Stimulated activated CD8-positive, alpha-beta memory T cell treated with anti-CD3 and anti-CD28 coated beads, Interleukin-2, amount 100 ng/mL, for 1 hour (primary cell): ENCODE results near the gene COPZ2.

Source experiments
- DNase-seq, 2 donors: peaks; one replicate each; pipeline ENCODE4 v3.0.0-alpha.2; 2020; ENCODE audit warnings: low read depth in 2 of 2

COPZ2 gene

DNA sequence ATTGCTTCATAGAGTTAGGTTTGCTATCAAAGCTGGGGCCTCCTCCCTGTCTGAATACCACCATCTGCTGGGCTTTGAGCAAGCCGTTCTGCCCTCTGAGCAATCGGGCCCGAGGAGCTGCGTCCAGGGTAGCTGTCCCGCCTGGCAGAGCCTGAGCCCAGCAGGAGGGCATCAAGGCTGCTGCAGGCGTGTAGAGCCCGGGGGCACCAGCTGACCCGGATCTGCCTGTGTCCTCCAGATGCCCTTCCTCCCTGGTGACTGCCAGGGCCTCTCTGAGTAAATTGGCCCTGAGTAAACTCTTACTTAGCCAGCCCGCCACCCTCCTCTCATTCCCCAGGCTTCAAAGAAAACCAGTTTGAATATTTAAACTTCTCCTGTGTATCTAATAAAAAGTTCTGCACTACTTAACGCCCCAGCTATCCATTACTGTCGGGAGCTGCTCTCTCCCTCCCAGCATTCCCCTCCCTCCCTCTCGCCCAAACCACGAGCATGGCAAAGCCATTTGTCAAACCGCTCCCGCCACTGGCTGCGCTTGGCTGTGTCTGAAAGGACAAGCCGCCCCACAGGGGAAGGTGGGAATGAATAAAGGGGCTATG, 50.3 kb downstream of the COPZ2 start:
- DNase-seq, result no peak

DNA sequence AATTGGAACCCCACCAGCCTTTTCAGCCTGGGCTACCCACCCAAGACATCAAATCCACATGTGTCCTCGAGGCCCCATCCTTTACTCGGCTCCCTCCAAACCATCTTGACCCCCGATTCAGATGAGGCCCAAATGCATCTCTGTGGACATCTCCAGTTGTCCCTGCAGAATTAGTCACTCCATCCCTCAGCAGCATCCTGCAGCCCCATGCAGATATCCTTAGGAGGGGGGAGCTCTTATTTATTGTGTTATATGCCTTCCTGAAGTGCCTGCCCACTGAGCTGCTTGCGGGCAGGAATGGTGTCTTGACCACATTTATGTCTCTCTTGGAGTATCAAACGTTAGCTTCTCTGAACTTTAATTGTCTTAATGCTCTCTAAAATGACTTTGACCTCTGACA, 51.1 kb downstream of the COPZ2 start:
- DNase-seq, result no peak

DNA sequence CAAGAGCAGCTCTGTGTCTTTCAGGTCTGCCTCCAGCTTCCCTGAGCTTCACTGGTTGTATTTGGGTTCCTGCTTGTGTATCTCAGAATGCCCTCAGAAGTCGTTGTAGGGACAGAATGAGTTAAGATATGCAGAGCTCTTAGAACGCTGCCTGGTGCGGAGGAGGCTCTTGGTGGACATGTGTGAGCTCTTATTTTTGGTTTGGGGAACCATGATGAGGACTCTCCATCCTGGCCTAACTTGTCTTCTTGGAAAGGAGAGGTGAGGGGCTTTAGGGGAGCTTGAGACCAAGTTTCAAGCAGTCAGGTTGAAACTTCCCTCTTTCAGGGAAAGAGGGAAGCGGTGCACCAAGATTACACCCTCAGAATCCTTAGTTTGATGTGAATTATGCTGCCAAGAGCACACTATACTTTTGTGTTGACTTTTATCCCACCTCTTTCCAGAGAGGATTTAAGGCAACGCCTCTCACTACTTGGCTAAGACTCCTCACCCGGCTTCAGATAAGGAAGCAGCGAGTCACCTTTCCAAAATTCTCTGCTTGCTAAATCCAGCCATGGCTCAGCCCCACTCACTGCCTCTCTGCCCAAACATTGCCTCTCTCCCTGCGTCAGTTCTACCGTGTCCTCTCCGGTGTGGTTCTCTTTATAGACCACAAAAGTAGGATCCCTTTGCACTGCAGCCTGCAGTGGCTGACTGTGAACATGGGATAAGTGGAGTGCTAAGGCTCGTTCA, 53.9 kb downstream of the COPZ2 start:
- DNase-seq, result no peak

DNA sequence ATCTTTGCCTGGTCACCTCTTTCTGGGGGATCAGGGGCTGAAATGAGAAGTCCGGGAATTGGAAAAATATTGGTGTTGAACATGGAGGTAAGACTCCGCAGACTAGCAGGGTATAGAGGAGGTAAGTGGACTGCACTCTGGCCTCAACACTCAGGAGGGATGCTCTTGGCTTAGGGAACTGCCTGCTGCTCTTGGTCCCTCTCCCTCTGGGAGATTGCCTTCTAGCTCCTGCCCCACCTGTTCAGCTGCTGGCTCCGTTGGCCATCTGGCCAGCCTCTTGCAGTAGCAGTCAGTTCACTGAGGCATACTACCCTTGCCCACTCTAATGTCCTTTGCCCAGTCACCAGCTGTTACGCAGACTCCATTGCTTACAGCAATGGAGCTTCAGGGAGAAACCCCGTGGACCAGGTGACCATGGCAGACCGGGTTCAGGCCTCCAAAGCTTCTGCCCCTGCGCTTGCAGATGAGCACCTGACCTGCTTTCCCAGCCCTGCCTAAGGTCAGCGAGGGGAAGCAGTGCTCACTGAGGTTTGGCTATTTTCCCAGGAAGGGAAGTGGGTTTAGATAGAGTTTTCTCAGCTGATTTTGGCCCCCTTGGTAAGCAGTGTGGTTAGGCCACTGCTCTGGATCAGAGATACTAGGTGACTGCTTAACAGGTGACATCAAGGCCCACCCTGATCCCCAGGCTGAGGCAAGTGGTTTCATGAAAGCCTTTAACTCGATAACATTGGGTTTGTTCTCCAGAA, 54.8 kb downstream of the COPZ2 start:
- no peak for DNase-seq

DNA sequence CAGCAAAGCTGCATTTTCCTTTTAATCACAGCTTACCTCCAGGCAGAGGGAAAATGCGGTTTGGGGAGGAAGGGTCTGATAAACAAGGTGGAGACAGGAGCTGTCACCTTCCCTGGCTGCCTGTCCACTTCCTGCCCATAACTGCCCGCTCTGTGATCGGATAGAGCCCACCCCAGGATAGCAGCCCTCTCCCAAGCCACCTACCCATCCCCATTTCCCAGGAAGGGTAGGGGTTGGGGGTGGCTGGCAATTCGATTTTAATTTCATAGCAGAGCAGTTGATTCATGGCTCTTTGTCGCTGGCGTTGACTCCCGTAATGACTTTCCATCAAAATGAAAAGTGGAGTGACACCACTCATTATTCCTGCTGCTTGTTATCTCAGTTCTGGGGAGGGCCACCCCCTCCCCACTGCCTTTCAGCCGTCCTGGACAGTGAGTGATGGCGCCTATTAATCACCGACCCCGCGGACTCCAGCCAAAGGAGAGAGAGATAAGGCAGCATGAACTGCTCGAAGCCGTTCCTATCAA, 55.4 kb downstream of the COPZ2 start:
- no peak for DNase-seq

DNA sequence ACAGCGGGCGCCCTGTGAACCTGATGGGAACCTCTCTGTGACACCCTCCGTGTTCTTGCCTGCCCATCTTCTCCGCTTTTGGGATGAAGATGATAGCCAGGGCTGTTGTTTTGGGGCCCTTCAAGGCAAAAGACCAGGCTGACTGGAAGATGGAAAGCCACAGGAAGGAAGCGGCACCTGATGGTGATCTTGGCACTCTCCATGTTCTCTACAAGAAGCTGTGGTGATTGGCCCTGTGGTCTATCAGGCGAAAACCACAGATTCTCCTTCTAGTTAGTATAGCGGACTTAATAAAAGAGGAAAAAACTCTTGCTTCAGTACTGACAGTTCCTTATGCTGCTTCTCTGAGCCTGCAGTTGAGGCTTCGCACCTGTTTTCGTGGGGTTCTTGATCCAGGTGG, 56.1 kb downstream of the COPZ2 start:
- DNase-seq, result no peak

DNA sequence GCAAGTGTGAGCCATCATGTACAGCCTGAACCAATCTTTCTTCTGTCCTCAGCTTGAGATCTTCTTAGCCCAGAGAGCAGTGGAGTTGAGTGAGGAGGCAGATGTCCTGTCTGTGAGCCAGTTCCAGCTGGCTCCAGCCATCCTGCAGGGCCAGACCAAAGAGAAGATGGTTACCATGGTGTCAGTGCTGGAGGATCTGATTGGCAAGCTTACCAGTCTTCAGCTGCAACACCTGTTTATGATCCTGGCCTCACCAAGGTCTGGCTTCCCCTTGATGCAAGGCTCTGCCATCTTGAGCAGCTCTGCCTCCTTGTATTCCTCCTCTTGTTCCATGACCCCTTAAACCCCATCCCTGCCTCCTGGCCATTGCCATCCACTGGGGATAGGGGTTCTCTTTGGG, 57.1 kb downstream of the COPZ2 start:
- no peak for DNase-seq

DNA sequence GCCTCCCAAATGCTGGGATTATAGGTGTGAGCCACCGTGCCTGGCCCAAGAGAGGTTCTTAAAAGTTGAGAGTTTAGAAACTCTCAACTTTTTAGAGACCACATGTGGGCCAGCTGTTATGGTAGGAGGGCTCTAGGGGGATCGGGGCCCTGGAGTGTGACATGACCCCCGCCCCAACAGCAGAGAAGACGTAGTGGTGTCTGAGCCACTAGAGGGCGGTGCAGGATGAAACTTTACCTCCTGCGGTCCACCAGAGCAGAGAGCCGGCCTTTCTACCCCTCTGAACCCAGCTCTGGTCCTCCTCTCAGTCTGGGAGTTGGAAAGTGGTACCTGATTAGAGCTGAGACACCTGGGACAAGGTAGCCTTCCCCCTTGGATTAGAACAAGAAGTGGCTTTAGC, 59.3 kb downstream of the COPZ2 start:
- peak in 1 of 2 donors; percentile 5 for DNase-seq
